Upper lobe of left lung (tissue), 4 donors: Measurements from ENCODE around the gene ABHD1.

Experiments used
- POLR2A ChIP-seq, 4 donors: fragments of 450-650 bp; IDR thresholded peaks; one replicate each; pipeline ENCODE4 v1.5.1; 2016 to 2017; ENCODE audit warnings: antibody characterized with exemption in 4 of 4, mild to moderate bottlenecking in 2 of 4
- POLR2AphosphoS5 ChIP-seq, 2 donors: sonication (generic); formaldehyde crosslinking; IDR thresholded peaks; one replicate each; pipeline ENCODE4 v1.5.1; 2017; ENCODE audit warnings: antibody characterized with exemption in 2 of 2
- TF ChIP-seq, protein P1 (sequence below), 6 experiments: fragments of 450-650 bp in 4 of 6; fragments of 200-600 bp in 2 of 6; sonication (generic) in 2 of 6; IDR thresholded peaks; one replicate each; pipeline ENCODE4 v1.5.1; 2016 to 2019; ENCODE audit warnings: antibody characterized with exemption in 6 of 6

DNA sequence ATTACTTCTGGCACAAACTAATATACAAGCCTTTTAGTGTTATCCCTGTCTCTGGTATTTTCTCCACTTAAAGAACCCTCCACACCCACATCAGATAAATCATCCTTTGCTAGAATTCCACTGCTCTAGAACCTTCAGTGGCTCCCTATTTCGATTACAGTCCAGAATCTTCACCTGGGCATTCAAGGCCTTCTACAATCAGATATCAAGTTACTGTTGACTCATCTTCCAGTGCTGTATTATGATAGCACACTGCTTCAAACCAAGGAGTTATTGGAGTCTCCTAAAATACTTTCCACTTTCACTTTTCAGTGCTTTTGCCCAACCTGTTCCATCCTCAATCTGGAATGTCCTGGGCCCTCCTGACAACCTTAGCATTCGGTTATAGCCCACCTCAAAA lies 8.1 kb upstream of the ABHD1 start:
- no peak for TF ChIP-seq POLR2AphosphoS5 (IDR thresholded peaks at IDR 0.05)
- no peak for TF ChIP-seq POLR2A (IDR thresholded peaks at IDR 0.05)
- TF ChIP-seq, protein P1, sequence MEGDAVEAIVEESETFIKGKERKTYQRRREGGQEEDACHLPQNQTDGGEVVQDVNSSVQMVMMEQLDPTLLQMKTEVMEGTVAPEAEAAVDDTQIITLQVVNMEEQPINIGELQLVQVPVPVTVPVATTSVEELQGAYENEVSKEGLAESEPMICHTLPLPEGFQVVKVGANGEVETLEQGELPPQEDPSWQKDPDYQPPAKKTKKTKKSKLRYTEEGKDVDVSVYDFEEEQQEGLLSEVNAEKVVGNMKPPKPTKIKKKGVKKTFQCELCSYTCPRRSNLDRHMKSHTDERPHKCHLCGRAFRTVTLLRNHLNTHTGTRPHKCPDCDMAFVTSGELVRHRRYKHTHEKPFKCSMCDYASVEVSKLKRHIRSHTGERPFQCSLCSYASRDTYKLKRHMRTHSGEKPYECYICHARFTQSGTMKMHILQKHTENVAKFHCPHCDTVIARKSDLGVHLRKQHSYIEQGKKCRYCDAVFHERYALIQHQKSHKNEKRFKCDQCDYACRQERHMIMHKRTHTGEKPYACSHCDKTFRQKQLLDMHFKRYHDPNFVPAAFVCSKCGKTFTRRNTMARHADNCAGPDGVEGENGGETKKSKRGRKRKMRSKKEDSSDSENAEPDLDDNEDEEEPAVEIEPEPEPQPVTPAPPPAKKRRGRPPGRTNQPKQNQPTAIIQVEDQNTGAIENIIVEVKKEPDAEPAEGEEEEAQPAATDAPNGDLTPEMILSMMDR (IDR thresholded peaks at IDR 0.05) = no peak
